Fibroblast of skin of abdomen (primary cell): ENCODE measurements around the gene LAPTM4A.
"Not testable (repeated sequence)": the region's sequence is repeated elsewhere in the genome, so short reads cannot be mapped to it uniquely, and the experiment has no call there.

Source experiments
- DNase-seq: peaks from one replicate; pipeline ENCODE4 v3.0.0-alpha.2; 2013

LAPTM4A gene

DNA sequence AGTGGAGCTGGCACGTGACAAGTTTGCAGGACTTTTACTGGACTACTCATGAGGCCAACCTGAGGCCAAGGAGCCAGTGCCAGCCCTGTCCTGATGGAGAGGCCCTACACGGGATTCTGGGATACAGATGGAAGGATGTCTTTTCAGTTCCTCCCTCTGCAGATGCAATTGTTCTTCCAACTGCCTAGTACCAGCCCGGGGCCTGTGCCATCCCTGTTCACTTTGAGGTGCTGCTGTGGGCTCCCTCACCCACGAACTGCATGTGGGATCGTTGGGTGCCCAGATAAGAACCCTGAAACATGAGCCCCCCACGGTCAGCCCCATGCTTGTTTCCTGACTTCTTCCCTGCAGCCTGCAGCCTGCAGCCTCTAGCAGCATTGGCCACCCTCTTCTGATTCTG lies 25.3 kb upstream of the LAPTM4A start:
- no peak for DNase-seq

DNA sequence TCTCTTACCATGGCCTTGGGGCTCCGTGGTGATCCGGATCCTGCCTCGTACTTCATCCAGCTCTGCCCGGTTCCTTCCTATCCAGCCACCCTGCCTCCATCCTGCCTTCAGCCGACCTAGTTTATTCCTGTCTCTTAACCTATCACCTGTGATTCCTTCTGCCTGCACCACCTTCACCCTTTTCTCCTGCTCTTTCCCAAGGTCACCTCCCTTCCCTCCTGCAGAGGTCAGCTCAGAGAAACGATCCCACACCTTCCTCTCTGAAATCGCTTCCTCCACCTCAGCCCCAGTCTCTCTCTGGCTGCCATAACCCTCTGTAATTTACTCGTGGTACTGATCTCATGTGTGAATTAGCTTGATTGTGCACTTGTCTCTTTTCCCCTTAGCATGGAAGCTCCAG lies 23.5 kb upstream of the LAPTM4A start:
- no peak for DNase-seq

DNA sequence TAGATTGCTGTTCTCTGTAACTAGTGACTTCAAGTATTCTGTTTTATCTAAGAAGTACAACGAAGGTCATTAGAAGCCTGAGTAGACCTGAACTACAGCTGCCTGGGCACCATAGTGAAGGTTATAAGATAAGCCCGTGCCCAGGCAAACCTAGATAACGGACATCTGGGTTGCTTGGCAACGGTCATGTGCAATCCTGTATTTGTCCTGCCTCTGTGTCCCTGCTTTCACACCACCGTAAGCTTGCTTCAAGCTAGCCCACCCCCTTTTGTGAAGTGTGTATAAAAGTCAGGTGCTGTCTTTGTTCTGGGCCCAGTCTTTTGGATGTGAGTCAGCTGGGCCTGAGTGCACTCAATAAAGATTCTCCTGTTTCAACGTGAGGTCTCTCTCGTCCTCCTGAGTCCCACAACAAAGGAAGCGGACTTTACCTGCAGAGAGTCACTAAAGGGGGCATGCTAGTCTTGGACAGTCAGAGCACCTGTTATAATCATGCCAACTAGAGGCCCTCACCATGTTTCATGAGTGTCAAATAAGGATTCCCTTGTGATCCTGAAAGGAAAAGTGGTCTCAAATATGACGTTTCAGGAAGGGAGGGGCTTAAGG lies 22.7 kb upstream of the LAPTM4A start:
- not testable (repeated sequence) for DNase-seq

DNA sequence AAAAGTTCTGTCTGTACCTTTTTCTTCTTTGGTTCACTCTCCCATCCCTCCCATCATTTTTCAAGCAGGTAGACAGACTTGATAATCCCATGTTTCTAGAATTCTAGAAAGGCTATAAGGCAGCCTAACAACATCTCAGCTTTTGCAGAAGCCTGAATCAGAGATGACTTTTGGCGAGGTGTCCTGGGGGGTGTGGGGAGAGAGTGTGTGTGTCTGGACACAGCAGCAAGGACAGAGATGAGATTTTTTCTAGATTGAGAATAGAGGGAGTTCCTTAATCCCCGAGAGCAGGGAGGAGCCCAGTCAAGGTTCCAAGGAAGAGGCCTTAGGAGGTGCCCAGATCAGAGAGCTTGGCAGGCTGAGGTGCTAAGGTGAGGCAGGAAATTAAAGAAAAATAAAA lies 22.0 kb upstream of the LAPTM4A start:
- no peak for DNase-seq

DNA sequence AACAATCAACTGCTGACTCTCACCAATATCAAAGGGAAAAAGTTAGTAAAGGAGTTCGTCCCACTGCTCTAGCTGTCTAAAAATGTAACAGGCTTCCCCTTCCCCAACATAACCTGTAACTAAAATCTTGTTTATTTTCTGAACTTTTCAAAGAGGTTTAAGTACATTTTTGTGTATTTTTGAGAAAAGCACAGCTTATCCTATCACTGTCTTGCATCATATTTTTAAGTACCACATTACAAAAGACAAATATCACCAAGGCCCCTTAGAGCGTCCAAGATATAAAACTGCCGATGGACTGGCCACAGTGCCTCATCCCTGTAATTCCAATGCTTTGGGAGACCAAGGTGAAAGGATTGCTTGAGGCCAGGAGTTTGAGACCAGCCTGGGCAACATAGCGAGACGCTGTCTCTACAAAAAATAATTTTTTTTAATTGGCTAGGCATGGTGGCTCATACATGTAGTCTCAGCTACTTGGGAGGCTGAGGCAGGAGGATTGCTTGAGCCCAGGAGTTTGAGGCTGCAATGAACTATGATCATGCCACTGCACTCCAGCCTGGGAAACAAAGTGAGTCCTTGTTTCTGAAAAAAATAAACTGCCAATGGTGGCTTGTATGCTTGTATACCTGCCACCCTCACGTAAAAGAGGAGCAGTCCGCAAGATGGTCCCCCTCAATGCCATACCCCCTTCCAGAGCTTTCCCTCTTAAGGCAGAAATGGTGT lies 21.2 kb upstream of the LAPTM4A start:
- no peak for DNase-seq

DNA sequence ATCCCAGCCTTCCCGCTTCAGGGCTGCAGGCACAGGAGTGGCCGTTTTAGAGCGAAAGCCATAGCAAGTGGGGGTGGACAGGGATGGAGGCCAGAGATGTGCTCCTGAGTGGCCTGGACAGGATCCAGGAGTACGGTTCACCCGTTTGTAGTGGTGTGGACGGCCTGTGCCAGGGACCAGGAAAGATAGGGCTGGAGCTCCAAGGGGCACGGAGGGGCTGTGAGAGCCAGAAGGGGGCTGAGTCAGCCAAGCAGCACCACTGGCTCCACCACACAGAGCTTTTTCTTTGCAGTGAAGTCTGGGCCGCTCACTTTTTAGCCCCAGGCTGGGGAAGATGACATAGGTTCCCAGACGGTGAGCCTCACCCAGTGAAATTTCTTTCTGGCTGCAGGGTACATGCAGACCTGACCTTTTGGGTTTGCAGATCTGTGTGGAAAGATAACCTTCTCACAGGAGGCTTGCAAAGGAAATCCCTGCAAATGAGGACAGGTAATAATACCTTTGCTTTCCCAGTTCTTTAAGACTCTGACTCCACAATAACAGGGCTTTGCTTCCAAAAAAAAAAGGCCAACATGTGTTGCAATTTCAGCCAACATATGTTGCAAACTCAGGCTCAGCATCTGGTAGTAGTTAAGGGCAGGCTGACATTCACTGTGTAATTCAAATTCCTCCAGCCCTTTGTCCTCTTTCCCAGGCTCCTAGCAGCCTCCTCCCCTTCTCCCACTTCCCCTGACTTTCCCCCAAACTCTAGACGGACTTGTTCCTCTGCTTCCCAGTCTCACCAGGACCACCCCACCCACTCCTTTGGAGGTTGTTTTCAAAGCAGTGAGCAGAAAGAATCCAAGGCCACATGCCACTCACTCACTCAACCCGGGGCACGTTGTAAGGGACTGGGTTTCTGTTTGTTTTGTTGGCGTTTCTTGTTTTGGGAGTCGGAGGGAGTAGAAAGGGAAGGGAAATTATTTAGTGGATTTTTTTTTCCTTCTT lies 20.3 kb upstream of the LAPTM4A start:
- DNase-seq, result peak; percentile 96

DNA sequence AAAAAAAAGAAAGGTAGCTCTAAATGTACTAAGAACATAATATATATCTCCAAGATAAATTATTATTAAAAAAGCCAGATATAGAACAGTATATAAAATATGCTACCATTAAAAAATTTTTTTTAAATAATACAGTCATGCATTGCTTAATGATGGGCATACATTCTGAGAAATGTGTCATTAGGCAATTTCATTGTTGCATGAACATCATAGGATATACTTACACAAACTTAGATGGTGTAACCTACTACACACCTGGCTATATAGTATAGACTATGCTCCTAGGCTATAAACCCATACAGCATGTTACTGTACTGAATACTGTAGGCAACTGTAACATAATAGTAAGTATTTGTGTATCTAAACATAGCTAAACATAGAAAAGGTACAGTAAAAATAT lies 18.3 kb upstream of the LAPTM4A start:
- no peak for DNase-seq

DNA sequence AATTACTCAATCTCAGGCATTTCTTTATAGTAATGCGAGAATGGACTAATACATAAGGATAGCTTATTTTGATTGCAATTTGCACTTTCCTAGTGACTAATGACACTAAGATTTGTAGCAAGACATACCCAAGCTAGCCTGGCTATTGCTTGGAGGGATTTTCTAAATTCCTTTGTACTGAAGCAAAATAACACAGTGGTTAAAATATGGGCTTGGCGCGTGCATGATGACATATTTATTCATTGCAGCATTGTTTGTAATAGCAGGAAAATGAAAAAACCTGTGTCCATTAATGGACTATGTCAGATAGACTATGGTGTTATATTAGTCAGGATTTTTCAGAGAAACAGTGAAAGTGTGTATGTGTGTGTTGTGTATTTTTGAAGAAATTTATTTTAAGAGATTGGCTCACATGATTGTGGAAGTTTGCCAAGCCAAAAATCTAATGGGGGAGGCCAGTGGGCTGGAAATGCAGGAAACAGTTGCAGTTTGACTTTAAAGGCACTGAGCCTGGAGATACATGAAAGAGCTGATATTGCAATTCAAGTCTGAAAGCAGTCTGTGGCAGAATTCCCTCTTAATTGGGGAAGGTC lies 16.7 kb upstream of the LAPTM4A start:
- peak; percentile 98 for DNase-seq

DNA sequence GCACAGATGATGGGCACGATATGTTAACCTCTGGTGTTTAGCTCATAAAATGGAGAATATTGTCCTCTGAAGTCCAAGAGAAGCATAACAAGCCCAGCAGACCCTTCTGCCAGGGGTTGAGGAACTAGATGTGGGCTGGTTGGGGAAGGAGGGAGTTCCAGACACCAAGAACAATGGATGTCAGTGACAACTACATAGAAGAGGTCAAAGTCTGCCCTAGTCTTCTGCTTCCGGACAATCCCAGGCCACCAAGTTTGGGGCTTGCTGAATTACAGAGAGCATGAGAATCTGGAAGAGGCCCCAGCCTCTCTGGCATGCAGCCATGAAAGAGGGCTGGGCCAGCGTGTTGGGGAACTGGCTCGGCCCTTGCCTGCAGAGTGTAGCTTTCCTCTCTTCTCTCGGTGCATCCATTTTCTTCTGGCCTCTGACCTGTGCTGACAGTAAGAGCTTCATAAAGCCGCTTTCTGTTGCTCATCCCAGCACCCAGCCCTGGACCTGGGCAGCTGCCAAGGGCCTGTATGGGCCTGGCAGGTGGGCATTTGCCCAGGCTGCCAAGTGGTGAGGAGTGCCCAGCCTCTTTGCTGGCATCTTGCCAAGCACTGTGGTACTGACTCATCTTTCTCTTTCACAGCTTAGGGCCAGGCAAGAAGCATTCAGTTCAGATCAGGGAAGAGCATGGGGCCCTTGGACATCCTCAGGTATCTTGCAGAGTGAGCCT lies 14.6 kb upstream of the LAPTM4A start:
- no peak for DNase-seq

DNA sequence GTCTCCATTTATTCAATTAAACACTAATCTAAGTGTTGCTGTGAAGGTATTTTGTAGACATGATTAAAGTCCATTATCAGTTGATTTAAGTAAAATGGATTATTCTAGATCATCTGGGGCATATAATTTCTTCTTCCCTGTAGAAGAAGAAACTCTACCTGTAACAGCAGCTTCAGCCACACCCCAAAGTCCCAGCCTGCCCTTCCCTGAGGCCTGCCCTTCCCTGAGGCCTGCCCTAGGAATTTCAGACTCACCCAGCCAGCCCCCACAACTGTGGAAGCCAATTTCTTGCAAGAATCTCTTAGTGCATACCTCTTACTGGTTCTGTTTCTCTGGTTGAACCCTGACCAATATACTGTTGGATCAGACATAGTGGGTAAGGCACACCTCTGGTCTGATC lies 13.4 kb upstream of the LAPTM4A start:
- DNase-seq, result no peak

DNA sequence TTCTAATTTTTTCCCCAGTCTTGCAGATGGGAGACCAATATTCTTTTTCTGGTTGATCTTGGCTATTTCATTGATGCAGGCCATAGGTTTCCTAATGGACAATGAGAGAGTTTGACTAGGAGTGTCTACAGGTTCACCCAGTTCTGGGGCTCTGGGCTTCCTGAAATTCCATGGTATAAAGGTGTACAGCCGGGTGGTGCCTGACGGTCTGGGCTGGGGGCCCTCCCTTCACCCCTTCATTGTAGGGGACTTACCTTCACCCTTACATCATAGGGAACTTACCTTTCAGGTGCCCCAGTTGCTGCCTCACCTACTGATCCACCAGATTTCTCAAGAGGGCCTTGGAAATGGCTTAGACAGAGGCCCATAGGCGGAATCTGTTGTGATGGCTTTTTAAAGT lies 13.0 kb upstream of the LAPTM4A start:
- no peak for DNase-seq

DNA sequence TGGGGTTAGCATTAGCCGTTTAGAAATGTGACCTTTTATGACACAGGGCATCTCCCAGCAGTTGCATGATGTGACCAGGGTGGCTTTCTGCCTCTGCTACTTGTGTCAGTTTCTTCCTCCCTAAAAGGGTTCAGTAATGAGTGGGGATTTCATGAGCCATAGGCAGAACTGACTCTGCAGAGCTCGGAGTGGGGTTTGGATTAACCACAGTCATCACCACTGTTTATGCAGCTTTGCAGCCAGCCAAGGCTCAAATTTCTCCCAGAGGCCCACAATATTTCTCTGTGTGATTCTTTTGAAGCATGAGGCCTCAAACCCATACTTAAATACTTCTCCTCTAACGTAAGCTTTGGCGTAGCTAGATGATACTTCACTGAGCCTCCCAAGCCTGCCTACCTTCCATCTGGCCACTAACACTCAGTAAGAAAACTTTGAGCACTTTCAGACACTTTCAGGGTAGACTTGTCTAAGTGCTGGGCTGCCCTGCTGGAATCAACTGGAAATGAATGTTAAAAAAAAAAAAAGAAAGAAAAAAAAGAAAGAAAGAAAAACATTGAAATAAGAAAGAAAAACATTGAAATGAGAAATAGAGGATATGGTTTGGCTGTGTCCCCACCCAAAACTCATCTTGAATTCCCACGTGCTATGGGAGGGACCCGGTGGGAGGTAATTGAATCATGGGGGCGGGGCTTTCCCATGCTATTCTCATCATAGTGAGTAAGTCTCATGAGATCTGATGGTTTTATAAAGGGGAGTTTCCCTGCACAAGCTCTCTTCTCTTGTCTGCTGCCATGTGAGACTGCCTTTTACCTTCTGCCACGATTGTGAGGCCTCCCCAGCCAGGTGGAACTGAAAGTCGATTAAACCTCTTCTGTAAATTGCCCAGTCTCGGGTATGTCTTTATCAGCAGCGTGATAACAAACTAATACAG lies 11.5 kb upstream of the LAPTM4A start:
- peak; percentile 95 for DNase-seq

DNA sequence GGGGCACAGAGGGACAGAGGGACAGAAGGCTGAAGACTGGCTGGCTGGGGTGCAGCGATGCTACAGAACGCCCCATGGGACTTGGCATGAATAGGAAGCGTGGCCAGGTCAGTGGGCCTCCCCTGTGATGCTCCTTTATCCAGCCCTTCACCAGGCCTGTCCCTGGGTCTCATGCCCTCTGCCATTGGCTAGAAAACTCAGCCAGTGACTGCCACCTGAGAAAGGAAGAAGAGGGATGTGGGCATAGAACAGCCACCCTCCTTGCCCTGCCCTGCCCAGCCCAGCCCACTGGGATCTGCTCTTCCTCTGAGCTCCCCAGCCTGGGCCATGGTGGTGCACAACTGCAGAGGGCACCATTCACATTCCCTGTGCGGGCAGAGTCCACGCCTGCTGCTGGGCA lies 10.5 kb upstream of the LAPTM4A start:
- DNase-seq, result no peak

DNA sequence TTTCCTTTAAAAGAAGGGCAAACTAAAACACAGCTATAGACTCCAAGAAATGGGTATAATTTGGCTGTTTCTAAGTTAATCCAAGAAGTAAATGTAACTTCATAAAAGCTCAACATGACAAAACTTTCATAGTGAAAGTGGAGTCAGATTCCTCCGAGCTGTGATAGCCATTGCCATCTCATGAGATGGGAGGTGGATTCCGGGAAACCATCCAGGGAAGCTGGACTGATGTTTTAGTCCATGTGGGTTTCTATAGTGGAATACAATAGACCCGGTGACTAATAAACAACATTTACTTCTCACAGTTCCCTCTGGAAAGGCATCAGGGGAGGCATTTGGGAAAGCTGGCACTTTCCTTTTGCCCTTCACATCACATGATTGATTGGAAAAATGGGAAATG lies 10.0 kb upstream of the LAPTM4A start:
- DNase-seq, result peak; percentile 63

DNA sequence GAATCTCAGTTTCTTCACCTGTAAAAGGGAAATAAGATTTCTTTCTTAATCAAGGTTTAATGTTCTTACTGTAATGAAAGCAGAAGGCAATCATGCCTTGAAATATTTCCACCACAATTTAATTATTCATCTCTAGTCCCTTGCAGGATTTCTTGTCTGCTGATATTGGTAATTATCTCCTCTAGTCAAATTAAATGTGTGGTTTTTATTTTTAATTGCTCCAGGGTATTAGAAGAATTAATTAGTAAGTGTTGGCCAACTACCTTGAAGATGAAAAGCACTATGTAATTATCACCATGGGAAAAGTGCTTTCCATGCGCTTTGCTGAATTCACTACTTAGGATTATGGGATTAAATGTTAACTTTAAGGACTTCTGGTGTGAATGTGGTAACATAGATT lies 8.7 kb upstream of the LAPTM4A start:
- no peak for DNase-seq

DNA sequence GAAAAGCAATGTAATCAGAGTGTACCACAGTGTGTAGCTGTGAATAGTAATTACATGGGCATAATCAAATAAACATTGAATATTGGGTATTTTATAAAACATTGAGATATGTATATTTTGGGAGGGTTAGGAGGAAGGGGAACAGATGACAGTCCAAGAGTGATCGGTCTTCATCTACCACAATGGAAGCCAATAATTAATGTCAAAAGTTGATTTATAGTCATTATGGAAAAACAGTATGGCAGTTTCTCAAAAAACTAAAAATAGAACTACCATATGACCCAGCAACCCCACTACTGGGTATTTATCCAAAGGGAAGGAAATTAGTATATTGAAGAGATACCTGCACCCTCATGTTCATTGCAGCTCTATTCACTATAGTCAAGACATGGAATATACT lies 5.8 kb upstream of the LAPTM4A start:
- DNase-seq, result no peak

DNA sequence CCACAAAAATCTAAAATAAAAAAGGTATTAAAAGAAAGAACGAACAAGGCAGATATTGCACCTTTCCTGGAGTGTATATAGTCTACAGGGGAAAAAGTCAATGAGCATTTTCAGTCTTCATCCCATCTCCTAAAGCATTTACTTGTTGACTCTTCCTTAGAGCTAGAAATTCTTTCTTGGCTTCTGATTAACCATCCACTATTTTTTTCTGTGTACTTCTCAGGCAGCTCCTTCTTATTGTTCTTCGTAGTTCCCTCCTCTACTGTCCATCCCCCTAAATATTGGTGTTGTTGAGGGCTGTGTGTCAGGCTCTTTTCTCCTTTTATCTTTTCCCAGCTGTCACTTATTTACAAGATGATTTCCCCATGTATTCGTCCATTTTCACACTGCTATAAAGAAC lies 3.5 kb upstream of the LAPTM4A start:
- no peak for DNase-seq

DNA sequence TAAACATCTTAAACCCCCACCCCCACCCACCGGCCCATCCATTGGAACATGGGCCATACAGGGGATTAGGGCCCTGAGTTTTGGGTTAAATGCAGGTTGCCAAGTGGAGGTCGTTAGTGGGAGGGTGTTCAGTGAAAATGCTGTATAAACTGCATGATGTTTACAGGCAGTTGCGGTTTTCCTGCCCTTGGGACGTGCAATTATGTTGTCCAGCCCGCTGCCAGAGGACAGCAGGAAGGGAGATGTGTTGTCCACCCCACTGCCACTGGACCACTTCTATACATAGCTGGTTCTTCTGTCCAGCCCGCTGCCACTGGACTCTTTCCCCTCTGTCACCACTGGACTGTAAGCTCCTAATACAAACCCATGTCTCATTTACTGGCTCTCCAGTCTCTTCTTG lies 2.7 kb upstream of the LAPTM4A start:
- DNase-seq, result no peak

DNA sequence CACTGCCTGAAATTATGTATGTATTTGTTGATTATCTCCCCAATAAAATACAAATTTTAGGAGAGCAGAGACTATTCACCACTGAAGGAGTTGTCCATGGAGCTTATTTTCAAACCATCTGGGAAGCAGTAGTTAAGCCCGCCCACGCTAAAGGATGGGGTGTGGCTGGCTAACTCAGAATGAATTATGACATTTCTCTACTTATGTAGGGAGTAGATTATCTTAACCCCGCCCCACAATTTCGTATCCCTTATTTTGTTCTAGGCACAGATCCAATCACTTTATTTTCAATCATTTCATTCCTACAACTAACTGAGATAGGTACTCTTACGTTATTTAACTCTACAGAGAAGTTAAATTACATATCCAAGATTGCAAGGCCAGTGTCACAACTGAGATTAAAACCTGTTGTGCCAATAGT lies 1.4 kb upstream of the LAPTM4A start:
- DNase-seq, result peak; percentile 73

DNA sequence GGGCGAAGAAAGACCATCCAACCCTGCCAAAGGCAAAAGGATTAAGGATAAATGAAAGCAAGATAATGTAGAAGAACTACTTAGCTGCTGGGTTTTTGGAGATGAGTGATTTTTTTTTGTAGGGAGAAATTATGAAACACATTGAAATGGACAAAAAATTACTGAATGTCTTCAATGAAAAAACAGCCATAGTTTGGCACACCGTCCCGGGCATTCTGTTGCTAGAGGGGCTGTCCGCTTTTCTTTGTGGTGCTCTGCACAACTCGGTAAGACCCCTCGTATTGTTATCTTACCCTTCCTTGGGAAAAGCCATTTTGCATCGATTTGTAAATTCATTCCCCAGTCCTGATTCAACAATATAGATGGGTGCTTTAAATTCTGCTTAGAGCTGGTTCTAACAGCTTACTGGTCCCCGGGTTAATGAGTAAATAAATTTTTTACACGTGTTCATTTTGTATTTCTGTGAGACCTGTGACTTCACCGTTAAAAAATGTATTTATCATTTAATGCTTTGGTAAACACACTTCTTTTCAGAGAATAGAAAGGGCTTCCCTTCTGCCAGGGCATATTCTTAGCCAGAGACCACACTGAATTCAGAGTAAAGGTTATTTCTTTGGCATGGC lies 912 bp upstream of the LAPTM4A start:
- DNase-seq, result no peak
